HTERT RPE-1 (cell line): ENCODE data around the gene C11orf21.

Experiments
- in situ Hi-C: fragments of 300-500 bp; cut with MboI; formaldehyde crosslinking; loops from 4 replicates; pipeline ENCODE4 v1.14.3; 2020; ENCODE audit warnings: low sequenced_read_pairs

Gene C11orf21

DNA sequence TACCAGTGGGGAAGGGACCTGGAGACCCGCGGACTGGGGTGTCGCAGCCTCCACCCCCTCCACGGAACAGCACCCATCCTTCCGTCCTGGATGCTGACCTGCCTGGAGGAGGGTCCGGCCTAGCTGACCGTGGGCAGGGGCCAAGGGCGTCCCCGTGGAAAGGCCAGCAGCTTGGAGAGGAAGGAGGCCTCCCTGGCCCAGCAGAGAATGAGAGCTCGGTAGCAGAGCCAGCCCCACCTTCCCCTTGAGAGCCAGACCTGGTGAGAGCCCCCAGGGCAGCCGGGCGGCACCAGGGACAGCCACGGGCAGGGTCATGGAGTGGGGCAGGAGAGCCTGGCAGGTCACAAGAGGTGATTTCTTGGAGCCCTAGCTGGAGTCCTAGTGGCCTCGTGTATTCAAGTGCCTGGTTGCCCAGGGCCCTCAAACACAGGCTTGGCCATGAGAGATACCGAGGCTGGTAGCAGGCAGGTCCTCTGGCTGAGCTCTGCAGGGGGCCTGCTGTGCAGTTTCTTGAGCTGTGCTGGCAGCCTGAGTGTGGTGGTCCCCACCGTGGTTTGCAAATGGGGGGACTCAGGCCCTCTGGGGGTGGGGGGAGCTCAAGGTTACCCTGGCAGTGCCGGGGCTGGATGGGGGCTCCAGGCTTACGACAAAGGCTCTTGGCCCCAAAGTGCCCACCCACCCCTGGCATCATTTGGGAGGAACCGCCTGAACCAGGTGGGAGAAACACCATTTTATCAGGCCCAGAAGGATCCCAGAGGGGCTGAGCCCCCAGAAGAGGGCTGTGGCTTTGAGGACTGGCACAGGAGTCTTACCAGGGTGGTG is 7.7 kb upstream of the C11orf21 start:
- in situ Hi-C loops = no loop called here

DNA sequence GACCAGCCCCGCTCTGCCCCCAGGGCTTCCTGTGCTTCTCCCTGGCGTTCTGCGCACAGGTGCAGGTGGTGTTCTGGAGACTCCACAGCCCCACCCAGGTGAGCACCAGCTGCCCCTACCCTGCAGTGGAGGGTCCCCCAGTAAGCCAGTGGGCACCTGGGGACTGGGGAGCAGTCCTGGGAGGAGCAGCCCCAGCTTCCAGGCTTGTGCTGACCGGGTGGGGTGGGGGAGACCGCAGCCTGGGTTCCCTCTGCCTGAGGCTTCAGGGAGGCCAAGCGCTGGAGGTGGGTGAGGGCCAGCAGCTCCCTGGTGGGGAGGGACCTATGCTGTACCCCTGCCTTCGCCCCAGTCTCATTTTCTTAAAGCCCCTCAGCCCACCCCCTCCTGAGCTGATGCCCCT is 7.0 kb upstream of the C11orf21 start:
- in situ Hi-C loops = no loop called here

DNA sequence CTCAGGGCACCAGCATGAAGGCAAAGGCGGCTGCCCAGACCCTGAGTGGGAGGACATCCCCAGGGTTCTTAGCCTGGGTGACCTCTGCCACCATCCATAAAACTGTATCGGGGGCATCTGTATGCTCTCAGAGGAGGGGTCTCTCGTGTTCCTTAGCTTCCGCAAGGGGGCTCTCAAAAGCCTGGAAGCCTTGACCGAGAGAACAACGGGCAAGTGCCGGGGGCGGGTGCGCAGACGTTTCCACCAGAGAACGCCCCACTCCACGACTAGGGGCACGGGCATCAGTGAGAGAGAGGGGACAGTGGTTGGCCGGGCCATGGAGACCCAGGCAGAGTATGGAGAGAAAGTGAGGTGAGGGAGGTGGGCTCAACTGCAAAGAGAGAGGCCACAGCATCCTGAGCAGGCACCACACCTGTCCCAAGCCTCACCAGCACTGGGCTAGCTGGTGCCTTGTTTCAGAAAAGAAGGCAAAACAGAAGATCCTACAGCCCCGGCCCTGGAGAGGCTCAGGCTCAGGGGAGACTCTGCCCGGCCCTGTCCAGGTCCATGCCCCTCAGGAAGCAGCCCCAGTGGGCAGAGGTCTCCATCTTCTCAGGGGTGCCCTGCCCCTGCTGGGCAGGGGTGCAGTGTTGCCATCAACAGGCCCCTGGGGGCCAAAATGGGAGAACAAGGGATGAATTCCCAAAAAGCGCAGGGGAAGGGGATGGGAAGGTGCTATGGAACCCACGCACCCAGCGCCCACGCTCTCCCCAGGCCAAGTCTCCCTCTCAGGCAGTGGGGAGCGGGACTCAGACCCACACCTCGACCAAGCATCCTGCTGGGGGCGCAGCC is 6.0 kb upstream of the C11orf21 start:
- in situ Hi-C loops = no loop called here

DNA sequence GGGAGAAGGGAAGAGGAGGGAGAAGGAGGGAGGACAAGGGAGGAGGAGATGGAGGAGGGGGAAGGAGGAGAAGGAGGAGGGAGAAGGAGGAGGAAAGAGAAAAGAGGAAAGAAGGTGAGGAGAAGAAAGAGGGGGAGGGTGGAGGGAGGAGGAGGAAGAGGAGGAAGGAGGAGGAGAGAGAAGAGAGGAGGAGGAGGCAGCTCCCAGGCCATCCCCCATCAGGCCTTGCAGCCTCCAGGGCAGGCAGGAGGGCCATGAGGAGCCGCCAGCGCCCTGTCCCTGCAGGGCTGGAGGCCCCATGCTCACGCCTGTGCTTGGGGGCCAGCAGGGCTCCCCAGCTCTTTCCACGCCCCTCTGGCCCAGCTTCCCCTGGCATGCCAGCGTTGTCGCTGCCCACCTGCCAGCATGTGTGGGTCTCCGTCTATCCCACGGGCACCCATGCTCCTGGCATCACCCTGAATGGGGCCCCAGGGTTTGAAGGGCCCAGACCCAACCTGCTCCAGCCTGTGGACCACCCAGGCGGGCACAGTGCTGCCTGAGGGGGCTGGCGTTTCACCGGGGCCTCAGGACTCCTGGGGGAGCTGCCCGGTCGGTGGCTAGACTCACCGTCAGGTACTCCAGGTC is 5.3 kb upstream of the C11orf21 start:
- in situ Hi-C loops = no loop called here

DNA sequence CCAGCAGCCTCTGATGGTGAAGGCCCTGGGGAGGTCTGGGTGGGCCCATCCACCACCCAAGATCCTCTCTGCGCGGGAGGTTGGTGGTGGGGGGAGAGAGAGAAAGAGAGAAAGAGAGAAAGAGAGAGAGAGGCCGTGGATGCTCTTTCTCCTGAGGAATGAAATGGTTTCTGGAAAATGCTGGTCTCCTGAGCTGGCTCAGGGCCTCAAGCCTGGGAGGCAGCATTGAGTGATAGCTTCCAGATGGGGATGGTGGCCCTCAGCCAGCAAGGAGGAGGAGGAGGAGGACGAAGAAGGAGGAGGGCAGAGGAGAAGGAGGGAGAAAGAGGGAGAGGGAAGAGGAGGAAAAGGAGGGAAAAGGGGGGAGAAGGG is 4.7 kb upstream of the C11orf21 start:
- in situ Hi-C loops = no loop called here

DNA sequence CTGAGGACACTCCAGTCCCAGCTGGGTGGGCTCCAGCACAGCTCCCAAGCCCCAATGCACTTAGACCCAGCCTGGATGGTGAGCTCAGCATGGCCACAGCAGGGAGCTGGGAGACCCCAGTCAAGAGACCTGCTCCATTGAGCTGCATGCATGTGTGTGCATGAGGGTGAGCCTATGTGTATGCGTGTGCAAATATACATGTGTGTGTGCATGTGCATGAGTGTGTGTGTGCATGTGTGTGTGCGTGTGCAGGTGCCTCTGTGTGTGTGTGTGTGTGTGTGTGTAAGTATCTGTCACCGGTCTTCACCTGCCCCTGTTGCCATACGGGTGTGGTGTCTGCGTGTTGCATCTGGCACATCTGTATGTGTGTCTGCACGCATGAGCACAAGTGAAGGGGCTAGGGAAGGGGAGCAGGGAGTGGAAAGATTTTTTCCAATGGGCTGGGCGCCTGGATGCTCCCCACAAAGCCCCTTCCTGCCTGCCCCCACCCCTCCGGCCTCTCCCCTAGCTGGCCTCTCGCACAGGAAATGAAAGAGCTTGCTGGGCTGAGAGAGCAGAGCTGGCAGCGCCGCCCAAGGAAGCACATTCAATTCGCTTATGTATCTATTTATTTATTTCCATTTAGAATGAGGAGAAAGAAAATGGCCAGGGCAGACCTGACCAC is 4.2 kb upstream of the C11orf21 start:
- in situ Hi-C loops = no loop called here

DNA sequence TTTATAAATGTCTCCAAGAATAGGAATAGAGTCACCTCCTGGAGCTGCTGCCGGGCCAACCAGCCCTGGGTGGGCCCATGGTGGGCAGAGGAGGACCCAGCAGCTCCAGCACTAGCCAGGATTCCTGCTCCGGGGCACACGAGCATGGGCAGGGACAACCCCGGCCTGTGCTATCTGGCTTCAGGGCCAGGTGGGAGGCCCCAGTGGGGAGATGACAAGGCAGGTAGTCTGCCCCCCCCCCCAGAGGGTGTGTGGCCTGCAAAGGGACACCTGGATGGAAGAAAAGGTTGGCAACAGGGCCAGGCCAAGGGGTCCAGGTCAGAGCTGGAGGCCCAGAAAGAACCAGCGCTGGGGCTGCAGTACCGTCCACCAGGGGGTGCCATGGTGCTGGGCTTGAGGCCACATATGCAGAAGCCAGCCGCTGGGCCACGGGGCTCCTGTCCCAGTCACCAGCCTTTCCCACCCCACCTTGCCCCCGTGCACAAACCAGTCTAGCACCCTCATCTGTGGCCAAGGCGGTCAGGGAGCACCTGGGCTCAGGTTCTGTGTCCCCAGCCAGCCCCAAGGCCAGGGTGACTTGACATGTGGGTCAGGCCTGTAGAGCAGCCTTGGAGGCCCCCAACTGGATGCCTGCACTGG is 3.5 kb upstream of the C11orf21 start:
- in situ Hi-C loops = no loop called here

DNA sequence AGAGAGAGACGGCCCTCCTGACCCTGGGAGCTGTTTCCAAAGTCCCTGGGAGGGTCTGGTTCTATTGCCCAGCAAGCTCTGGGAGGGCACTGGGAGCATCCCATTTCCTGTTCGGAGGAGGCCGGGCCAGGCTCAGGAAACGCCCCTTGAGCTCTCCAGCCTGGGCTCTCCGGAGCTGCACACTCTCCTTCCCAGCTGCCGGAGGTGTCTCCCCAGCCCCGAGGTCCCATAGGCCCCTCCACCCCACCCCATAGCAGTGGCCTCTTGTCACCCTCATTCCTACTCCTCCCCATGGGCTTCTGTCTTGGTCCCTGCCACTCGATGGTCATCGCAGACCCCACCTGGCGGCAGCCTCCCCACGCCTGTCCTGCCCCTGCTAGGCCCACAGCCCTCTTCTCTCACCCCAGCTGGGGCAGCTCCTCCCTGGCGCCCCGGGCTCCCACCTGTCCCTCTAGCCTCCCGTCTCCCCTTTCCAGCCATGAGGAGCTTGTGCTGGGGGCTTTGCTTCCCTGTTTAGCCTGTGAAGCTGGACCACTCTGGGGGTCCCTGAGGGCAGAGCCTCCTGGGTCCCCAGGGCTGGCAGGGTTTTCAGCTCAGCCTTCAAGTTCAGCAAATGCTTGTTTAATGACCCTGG is 2.9 kb upstream of the C11orf21 start:
- in situ Hi-C loops = no loop called here

DNA sequence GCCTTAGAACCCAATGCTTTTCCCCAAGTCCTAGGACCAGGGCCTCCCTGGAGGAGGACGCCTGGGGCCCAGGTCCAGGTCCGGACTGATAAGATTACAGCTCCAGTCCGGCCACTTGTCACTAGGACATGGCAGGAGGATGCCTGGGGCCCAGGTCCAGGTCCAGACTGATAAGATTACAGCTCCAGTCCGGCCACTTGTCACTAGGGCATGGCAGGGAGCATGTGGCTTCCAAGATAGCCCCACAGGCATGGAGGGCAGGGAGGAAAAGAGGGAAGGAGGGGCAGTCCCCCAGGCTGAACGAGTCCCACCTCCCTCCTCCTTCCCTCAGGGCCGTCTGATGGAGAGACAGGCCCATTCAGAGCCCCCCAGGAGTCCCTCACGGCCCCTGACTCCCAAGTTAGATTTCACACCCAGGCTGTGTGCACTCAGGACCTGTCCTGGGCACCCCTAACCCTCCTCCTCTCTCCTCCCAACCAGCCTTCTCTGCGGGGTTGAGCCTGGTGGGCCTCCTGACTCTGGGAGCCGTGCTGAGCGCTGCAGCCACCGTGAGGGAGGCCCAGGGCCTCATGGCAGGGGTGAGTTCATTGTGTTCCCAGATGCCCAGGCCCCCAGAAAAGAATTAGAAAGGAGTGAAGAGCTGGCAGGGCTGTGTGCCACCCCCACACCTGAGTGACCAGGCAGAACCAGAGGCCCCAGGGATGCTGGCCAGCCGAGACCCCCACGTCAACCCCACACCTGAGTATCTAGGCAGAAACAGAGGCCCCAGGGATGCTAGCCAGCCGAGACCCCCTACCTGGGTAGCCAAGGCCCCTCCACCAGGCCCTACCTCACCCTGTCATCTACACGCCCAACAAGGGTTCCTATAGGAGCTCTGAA is 2.1 kb upstream of the C11orf21 start:
- in situ Hi-C loops = no loop called here

DNA sequence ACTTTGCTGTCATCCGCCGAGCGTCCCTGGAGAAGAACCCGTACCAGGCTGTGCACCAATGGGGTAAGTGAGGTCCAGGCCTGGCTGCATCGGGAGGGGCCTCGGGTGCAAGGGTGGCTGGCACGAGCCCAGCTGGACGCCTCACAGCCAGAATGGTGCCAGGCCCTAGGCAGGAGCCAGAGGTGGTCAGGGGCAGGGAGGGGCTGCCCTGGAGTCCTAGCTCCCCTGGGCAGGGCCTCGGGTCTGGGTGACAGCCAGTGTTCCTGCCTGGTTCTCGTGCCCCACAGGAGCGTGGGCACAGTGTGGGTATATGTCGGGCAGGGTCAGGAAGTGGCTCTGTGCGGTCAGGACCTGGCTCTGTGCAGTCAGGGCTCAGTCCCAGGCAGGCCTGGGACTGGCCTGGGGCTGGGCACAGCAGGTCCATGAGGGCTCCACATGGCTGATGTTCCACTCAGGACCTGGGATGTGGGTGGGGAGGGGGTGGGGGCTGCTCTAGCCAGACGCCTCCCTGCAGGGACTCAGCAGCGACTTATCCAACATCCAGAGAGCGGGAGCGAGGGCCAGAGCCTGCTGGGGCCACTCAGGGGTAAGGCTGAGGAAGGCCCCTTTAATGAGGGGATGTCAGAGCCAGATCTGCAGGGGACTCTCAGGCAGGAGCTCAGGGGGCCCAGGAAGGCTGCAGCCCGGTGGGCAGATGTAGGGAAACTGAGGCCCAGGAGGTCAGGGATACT is 1.3 kb upstream of the C11orf21 start:
- in situ Hi-C loops = no loop called here

DNA sequence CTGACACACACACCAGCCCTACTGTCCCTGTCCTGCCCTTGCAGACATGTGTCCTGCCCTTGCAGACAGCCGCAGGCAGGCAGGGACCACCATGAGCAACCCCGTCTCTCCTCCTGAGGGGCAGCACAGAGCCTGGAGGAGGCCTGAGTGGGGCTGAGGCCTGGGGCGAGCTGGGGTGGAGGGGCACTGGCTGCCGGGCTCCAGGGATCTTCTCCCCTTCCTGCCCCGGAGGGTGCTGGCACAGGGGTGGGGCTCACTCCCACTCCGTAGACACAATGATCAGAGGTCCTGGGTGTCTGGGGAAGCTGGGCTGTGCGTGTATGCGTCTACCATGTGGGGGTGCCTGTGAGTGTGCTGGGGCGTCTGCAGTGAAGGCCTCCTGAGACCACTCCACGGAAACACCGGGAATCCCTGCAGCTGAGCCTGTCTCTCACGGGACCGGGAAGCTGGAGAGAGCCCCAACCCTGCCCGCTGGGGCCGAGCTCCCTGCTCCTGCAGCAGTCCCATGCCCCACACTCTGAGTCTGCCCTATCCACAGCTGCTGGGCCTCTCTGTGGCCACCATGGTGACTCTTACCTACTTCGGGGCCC is 683 bp upstream of the C11orf21 start:
- in situ Hi-C loops = no loop called here

DNA sequence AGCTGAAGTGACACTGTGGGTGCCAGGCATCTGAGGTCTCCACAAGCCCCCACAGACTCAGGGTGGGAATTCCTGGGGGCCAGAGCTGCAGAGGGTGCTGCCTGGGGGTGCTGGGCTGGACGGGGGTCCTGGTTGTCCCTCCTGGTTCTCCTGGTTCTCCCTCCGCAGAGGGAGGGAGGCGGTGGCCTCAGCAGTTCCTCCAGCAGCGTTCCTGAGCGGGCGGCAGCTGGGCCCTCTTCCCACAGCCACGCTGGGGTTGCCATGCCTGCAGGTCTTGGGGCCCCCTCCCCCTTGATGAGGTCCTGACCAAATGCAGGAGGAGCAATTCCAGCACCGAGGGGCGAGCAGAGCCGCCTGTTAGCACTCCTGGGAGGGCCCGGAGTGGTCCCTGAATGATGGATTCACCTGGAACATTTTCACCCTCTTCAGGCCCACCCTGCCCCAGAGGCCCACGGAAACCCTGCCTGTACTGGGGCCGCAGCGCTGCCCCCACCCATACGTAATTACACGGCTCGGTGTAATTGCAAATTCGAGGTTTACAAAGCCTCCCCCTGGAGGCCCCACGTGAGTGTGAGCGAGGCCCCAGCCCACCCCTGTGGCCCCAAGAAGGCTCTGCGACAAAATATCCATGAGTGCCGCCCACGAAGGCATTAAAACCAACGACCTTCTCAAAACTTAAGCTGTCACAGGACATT is 635 bp downstream of the C11orf21 start:
- in situ Hi-C loops = no loop called here

DNA sequence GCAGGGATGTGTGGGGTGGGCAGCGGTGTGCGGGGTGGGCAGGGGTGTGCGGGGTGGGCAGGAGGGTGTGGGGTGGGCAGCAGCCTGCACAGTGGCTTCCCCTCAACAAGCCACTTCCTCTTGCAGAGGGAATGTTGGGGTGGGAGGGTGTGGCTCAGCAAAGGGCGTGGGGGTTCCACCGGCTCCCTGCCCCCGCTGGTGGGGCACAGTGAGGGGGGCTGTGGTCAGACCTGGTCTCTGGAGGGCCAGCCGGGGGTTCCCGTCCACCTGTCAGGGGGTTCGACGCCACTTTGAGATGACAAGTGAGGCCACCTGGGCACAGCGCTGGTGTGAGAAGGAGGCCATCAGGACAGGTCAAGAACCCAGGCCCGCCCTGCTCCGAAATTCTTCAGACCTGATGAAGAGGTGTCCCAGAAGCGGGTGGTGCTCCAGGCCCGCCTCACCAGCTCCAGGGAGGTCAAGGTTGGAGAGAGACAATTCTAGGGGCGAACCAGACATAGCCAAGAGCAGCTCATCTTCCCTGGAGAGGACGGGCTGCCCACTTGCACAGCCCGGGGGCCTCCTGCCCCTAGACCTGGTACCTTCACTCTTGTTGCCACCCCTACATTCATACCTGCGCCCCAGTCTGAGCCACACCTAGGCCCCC is 1.3 kb downstream of the C11orf21 start:
- in situ Hi-C loops = no loop called here

DNA sequence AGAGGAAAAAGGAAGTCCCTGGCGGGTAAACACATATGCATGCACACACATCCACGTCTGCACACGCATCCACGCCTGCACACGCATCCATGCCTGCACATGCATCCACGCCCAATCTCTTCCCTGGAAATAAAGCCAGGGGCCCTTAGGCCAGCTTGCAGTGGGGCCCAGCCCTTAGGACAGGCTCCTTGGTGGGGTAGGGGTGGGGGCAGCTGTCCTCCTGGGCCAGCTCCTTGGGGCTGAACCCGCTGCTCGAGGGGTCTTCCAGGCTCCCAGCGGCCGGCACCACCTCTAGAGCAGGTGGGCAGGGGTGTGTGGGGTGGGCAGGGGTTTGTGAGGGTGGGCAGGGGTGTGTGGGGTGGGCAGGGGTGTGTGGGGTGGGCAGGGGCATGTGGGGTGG is 1.9 kb downstream of the C11orf21 start:
- in situ Hi-C loops = no loop called here

DNA sequence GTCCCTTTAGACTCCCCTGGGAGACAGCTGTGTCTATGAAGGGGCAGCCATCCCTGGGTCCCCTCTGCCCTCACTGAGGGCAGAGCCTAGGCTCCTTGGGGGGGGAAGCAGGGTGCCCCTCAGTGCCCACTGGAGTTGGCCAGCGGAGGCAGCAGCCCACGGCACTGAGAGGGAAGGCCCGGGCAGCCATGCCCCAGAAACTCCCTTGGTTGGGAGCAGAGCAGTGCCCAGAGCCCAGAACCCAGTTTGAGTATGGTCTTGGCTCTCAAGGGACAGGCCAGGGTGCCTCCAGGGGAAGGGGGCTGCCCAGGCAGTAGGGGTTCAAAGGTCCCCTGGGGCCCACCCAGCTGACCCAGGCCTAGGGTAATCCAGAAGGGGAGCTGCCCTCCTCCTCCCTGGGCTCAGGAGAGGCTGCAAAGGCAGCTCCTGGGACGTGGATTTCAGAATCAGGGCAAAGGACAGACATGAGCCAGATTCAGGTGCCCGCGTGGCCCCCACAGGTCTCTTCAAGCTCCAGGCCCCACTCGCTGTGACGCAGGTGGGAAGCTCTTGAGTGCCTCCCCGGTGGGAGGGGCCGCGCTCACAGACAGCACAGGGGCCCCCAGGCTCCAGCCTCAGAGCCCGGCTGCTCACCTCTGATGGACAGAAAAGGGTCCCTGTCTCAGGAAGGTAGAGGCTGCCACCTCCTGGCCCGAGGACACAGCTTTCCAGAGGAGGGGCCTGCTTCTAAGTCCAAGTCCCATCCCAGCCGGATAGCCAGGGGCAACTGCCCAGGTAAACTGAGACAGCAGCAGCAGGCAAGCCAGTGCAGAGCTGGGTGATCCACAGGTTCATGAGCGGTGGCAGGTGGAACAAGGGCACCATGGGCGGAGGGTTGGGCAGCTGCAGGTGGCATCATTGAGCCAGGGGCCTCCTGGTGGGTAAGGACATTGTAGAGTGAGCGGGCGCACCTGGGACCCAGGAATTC is 2.6 kb downstream of the C11orf21 start:
- in situ Hi-C loops = no loop called here

DNA sequence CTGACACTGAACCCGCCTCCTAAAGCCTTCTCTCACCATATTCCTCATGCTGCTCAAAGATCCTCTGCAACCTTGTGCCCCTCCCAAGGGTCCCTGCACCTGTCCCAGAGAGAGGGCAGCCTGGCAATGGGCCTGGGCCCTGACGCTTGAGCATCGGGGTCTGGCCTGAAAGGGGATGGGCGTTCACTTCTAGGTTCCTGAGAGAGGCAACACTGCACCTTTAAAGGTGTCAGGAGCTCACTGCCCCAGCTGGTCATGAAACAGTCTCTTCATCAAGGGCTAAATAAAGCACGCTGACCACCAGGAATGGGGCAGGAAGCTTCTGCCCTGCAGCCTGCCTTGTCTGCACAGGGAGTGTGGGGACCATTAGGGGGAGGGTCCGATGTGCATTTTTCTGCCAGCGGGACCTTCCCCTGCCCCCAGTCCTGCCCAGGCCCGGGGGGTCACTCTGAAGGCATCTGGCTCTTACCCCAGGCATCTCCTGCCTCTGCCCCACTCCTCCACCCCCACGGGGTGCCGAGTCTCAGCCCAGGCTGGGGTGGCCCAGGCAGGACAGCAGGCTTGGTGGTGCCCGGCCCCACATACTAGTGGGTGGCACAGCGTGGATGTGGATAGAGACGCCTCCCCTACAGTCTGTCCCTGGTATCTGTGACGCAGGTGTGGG is 3.5 kb downstream of the C11orf21 start:
- in situ Hi-C loops = no loop called here
